Kidney (tissue), 14 donors: Measurements from ENCODE around the gene TFF1. TPM values are rescaled to one million over a fixed set of nuclear protein-coding genes. Genes with fewer than 3 reads are reported as not detected.

ENCODE experiments used
- DNase-seq, 5 donors: peaks; one replicate each; pipeline ENCODE4 v3.0.0-alpha.2; 2013 to 2020
- FAIRE-seq: peaks from 2 replicates; lab custom pipeline; 2012; peaks lifted over from hg19 to GRCh38; lab: Jason Lieb, UNC
- H3K27ac ChIP-seq, 2 donors: one replicate each; pipeline ENCODE4 v1.7.0; 2013; ENCODE audit warnings: low read depth in 2 of 2, low read length in 2 of 2, inconsistent platforms in 1 of 2
- H3K27me3 ChIP-seq: one replicate; pipeline ENCODE4 v1.7.1; 2013; ENCODE audit warnings: low read length, inconsistent platforms; ENCODE audit not compliant: control insufficient read depth, insufficient read depth
- H3K36me3 ChIP-seq, 3 donors: one replicate each; pipeline versions ENCODE4 v1.7.0 to v1.7.1; 2013; ENCODE audit warnings: low read length in 3 of 3, control low read depth in 1 of 3, inconsistent platforms in 1 of 3; ENCODE audit not compliant: insufficient read depth in 3 of 3, control insufficient read depth in 2 of 3
- H3K4me1 ChIP-seq, 3 donors: one replicate each; pipeline versions ENCODE4 v1.7.0 to v1.7.1; 2013; ENCODE audit warnings: low read length in 3 of 3, inconsistent platforms in 1 of 3, low read depth in 1 of 3; ENCODE audit not compliant: control insufficient read depth in 2 of 3, insufficient read depth in 2 of 3
- H3K4me3 ChIP-seq, 3 donors: one replicate each; pipeline versions ENCODE4 v1.7.0 to v1.8.1; 2013; ENCODE audit warnings: low read length in 3 of 3, control low read depth in 1 of 3, inconsistent platforms in 1 of 3
- H3K9ac ChIP-seq, 3 donors: one replicate each; pipeline versions ENCODE4 v1.7.0 to v1.7.1; 2013; ENCODE audit warnings: low read length in 3 of 3, control low read depth in 1 of 3, inconsistent platforms in 1 of 3
- H3K9me3 ChIP-seq, 3 donors: one replicate each; pipeline versions ENCODE4 v1.7.0 to v1.7.1; 2013; ENCODE audit warnings: low read length in 3 of 3, control low read depth in 1 of 3, inconsistent platforms in 1 of 3; ENCODE audit not compliant: control insufficient read depth in 2 of 3, insufficient read depth in 1 of 3
- intact Hi-C: fragments of 100-400 bp; cut with DNase I; formaldehyde crosslinking; loops from one replicate; pipeline ENCODE4 v1.11.1; 2022
- polyA plus RNA-seq: library from polyadenylated mRNA; stranded (reverse); fragments of 350-450 nt; fragmentation: Illumina TruSeq; extraction: RNeasy Lipid Tissue Mini Kit (QIAGEN cat#74804); gene quantifications from one replicate; pipeline ENCODE4 v1.2.3, GENCODE V29; 2014; ENCODE audit warnings: low read depth, low replicate concordance; ENCODE audit not compliant: insufficient read depth
- total RNA-seq: library from RNA; stranded (reverse); fragmentation: NEBNext Ultra II Directional; extraction: Animal tissue kit (Norgen Biotek cat#: 25700); gene quantifications from one replicate; pipeline ENCODE4 v1.2.1, GENCODE V29; 2021
- TF ChIP-seq, protein P1 (sequence below): IDR thresholded peaks from 3 replicates; pipeline ENCODE4 v1.5.1; 2012; ENCODE audit warnings: mild to moderate bottlenecking, moderate library complexity, borderline replicate concordance; ENCODE audit not compliant: insufficient read depth; ENCODE audit errors: extremely low read depth
- donor health status: control.
- donor health status: control.
- donor health status: control.
- donor health status: control.
- donor health status: control.
- donor health status: DM: yes; HTN: yes; CAD: no.
- donor health status: Normal renal cell carcinoma (clear cell type).

Gene TFF1
- total and polyA plus RNA-seq, 2 donors from 2014 or later, result not detected

DNA sequence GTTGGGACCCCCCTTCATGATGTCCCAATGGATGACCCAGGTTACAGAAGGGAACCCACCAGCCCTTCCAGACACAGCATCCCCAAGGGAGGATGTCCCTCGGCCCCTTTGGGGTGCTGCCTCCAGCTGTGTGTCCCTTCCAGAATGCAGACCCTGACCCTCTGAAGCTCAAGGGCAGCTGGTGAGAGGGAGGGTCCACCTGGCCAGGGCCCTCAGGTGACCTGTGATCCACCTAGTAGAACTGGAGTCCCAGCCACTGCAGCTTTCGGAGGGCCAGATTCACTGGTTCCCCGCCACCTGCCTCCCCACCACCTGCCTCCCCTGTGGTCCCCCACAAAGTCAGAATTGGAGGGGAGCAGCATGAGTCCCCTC lies 9.6 kb upstream of the TFF1 start:
- no peaks in the 10 kb centered on the region for H3K36me3 ChIP-seq
- H3K27ac ChIP-seq, result no peak overlapping the region
- DNase-seq, result peak in 1 of 5 donors; percentile 45
- H3K4me1 ChIP-seq, result no peaks in the 10 kb centered on the region
- intact Hi-C loops, result loop anchor here (10.0 kb wide), 1 partner anchor 131 kb away; no protein-coding TSS in a partner anchor
- no peak overlapping the region for H3K9ac ChIP-seq
- no peaks in the 10 kb centered on the region for H3K9me3 ChIP-seq
- TF ChIP-seq, protein P1, sequence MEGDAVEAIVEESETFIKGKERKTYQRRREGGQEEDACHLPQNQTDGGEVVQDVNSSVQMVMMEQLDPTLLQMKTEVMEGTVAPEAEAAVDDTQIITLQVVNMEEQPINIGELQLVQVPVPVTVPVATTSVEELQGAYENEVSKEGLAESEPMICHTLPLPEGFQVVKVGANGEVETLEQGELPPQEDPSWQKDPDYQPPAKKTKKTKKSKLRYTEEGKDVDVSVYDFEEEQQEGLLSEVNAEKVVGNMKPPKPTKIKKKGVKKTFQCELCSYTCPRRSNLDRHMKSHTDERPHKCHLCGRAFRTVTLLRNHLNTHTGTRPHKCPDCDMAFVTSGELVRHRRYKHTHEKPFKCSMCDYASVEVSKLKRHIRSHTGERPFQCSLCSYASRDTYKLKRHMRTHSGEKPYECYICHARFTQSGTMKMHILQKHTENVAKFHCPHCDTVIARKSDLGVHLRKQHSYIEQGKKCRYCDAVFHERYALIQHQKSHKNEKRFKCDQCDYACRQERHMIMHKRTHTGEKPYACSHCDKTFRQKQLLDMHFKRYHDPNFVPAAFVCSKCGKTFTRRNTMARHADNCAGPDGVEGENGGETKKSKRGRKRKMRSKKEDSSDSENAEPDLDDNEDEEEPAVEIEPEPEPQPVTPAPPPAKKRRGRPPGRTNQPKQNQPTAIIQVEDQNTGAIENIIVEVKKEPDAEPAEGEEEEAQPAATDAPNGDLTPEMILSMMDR, result no peak
- H3K27me3 ChIP-seq, result no peaks in the 10 kb centered on the region
- no peak for FAIRE-seq
- H3K4me3 ChIP-seq, result no peak overlapping the region

GRCh38 chr21:42375506-42375905 lies 9.2 kb upstream of the TFF1 start:
- H3K4me1 ChIP-seq, result no peaks in the 10 kb centered on the region
- TF ChIP-seq, protein P1, result no peak
- H3K4me3 ChIP-seq, result no peak overlapping the region
- H3K9ac ChIP-seq, result no peak overlapping the region
- no peaks in the 10 kb centered on the region for H3K27me3 ChIP-seq
- no peaks in the 10 kb centered on the region for H3K36me3 ChIP-seq
- H3K9me3 ChIP-seq, result no peaks in the 10 kb centered on the region
- intact Hi-C loops, result loop anchor here (10.0 kb wide), 1 partner anchor 131 kb away; no protein-coding TSS in a partner anchor
- peak in 1 of 5 donors; percentile 58 for DNase-seq
- no peak for FAIRE-seq
- H3K27ac ChIP-seq, result no peak overlapping the region

GRCh38 chr21:42374864-42375499 lies 8.6 kb upstream of the TFF1 start:
- H3K4me3 ChIP-seq, result no peak overlapping the region
- no peak for FAIRE-seq
- no peaks in the 10 kb centered on the region for H3K27me3 ChIP-seq
- peak in 2 of 5 donors; percentile 62 to 66 for DNase-seq
- TF ChIP-seq, protein P1, result no peak
- H3K36me3 ChIP-seq, result no peaks in the 10 kb centered on the region
- no peaks in the 10 kb centered on the region for H3K9me3 ChIP-seq
- H3K9ac ChIP-seq, result no peak overlapping the region
- no peak overlapping the region for H3K27ac ChIP-seq
- intact Hi-C loops, result loop anchor here (10.0 kb wide), 1 partner anchor 130 kb away; no protein-coding TSS in a partner anchor
- H3K4me1 ChIP-seq, result no peaks in the 10 kb centered on the region
